Liver (tissue), 9 donors: Measurements from ENCODE around the gene KDM2A. TPM values are rescaled to one million over a fixed set of nuclear protein-coding genes. Genes with fewer than 3 reads are reported as not detected.

Experiments
- DNase-seq: peaks from one replicate; pipeline ENCODE4 v3.0.0-alpha.2; 2017; ENCODE audit warnings: low spot score
- H3K27ac ChIP-seq, 2 donors: one replicate each; pipeline ENCODE4 v1.7.0; 2013; ENCODE audit warnings: inconsistent platforms in 2 of 2, low read length in 2 of 2, control low read depth in 1 of 2, low read depth in 1 of 2, mild to moderate bottlenecking in 1 of 2
- H3K27me3 ChIP-seq, 4 donors: one replicate each; pipeline versions ENCODE4 v1.6.1 to v1.7.0; 2013; ENCODE audit warnings: low read length in 3 of 4, inconsistent platforms in 1 of 4, mild to moderate bottlenecking in 1 of 4, moderate library complexity in 1 of 4; ENCODE audit not compliant: control insufficient read depth in 4 of 4, insufficient read depth in 4 of 4
- H3K36me3 ChIP-seq, 4 donors: one replicate each; pipeline versions ENCODE4 v1.6.1 to v1.7.0; 2013; ENCODE audit warnings: low read length in 3 of 4, mild to moderate bottlenecking in 3 of 4, low read depth in 1 of 4, moderate library complexity in 1 of 4; ENCODE audit not compliant: control insufficient read depth in 4 of 4, insufficient read depth in 3 of 4
- H3K4me1 ChIP-seq, 4 donors: one replicate each; pipeline versions ENCODE4 v1.6.1 to v1.7.0; 2013; ENCODE audit warnings: low read length in 3 of 4, mild to moderate bottlenecking in 3 of 4, moderate library complexity in 1 of 4; ENCODE audit not compliant: control insufficient read depth in 4 of 4, insufficient read depth in 4 of 4
- H3K4me3 ChIP-seq, 3 donors: one replicate each; pipeline versions ENCODE4 v1.6.1 to v1.7.0; 2013; ENCODE audit warnings: low read length in 3 of 3, control low read depth in 1 of 3, low read depth in 1 of 3, mild to moderate bottlenecking in 1 of 3
- H3K9ac ChIP-seq, 2 donors: one replicate each; pipeline ENCODE4 v1.7.0; 2013; ENCODE audit warnings: low read length in 2 of 2, mild to moderate bottlenecking in 2 of 2, moderate library complexity in 2 of 2, control low read depth in 1 of 2, low read depth in 1 of 2
- H3K9me3 ChIP-seq, 4 donors: one replicate each; pipeline versions ENCODE4 v1.6.1 to v1.7.0; 2013; ENCODE audit warnings: low read length in 3 of 4; ENCODE audit not compliant: control insufficient read depth in 4 of 4
- EGR1 ChIP-seq, 2 donors: IDR thresholded peaks; 2 replicates each; pipeline ENCODE4 v1.6.1; 2016 to 2018; ENCODE audit warnings: antibody characterized with exemption in 2 of 2, low read depth in 2 of 2
- FOXA1 ChIP-seq: IDR thresholded peaks from 2 replicates; pipeline ENCODE4 v1.6.1; 2016; ENCODE audit warnings: antibody characterized with exemption
- FOXA2 ChIP-seq: IDR thresholded peaks from 2 replicates; pipeline ENCODE4 v1.6.1; 2016; ENCODE audit warnings: antibody characterized with exemption
- GABPA ChIP-seq, 2 donors: IDR thresholded peaks in 1 of 2; conservative IDR thresholded peaks in 1 of 2; 2 replicates each; pipeline ENCODE4 v1.6.1; 2016; ENCODE audit warnings: antibody characterized with exemption in 2 of 2, mild to moderate bottlenecking in 1 of 2, moderate library complexity in 1 of 2
- HNF4A ChIP-seq, 2 donors: conservative IDR thresholded peaks; 2 replicates each; pipeline ENCODE4 v1.6.1; 2016; ENCODE audit warnings: antibody characterized with exemption in 2 of 2, mild to moderate bottlenecking in 2 of 2
- HNF4G ChIP-seq: IDR thresholded peaks from 2 replicates; pipeline ENCODE4 v1.6.1; 2016; ENCODE audit warnings: antibody characterized with exemption
- JUND ChIP-seq, 2 donors: IDR thresholded peaks; 2 replicates each; pipeline ENCODE4 v1.6.1; 2016; ENCODE audit warnings: antibody characterized with exemption in 2 of 2
- NR2F2 ChIP-seq: IDR thresholded peaks from 2 replicates; pipeline ENCODE4 v1.6.1; 2016; ENCODE audit warnings: antibody characterized with exemption
- RAD21 ChIP-seq, 2 donors: IDR thresholded peaks; 2 replicates each; pipeline ENCODE4 v1.6.1; 2016; ENCODE audit warnings: antibody characterized with exemption in 2 of 2, mild to moderate bottlenecking in 2 of 2
- RXRA ChIP-seq, 2 donors: IDR thresholded peaks; 2 replicates each; pipeline ENCODE4 v1.6.1; 2017 to 2018; ENCODE audit warnings: antibody characterized with exemption in 2 of 2, mild to moderate bottlenecking in 1 of 2
- SP1 ChIP-seq: IDR thresholded peaks from 2 replicates; pipeline ENCODE4 v1.6.1; 2018; ENCODE audit warnings: antibody characterized with exemption, mild to moderate bottlenecking
- TAF1 ChIP-seq: conservative IDR thresholded peaks from 2 replicates; pipeline ENCODE4 v1.6.1; 2016; ENCODE audit warnings: antibody characterized with exemption, mild to moderate bottlenecking
- YY1 ChIP-seq: IDR thresholded peaks from 2 replicates; pipeline ENCODE4 v1.6.1; 2016; ENCODE audit warnings: antibody characterized with exemption, mild to moderate bottlenecking
- WGBS: extraction: QIAGEN DNeasy Blood & Tissue Kit; methylation state at CpG from one replicate; pipeline ENCODE4 v1.1.7; 2013; 5-methylcytosine and 5-hydroxymethylcytosine counted together
- polyA plus RNA-seq, 2 donors: library from polyadenylated mRNA; stranded (reverse) in 1 of 2; unstranded in 1 of 2; fragments of 200-250 nt in 1 of 2; fragments of >200 nt in 1 of 2; fragmentation: Nextera tagmentation in 1 of 2; extraction: Ambion mirVana in 1 of 2; gene quantifications; one replicate each; pipeline versions ENCODE4 v1.2.1 to v1.2.3, GENCODE V29; 2013 to 2015
- total RNA-seq, 2 donors: library from RNA; depleted of rRNA; stranded (reverse); fragments of >200 nt; gene quantifications; one replicate each; pipeline ENCODE4 v1.2.3, GENCODE V29; 2014
- TF ChIP-seq, protein P1 (sequence below): IDR thresholded peaks from 2 replicates; pipeline ENCODE4 v1.6.1; 2016; ENCODE audit warnings: antibody characterized with exemption
- TF ChIP-seq, protein P2 (sequence below): fragments of 150-350 bp; IDR thresholded peaks from 2 replicates; pipeline ENCODE4 v1.5.1; 2017; ENCODE audit warnings: improper control_type of control experiment, low read depth, low read length; ENCODE audit not compliant: missing input control
- TF ChIP-seq, protein P3 (sequence below): IDR thresholded peaks from 2 replicates; pipeline ENCODE4 v1.6.1; 2016; ENCODE audit warnings: antibody characterized with exemption
- TF ChIP-seq, protein P4 (sequence below): IDR thresholded peaks from 2 replicates; pipeline ENCODE4 v1.6.1; 2016; ENCODE audit warnings: antibody characterized with exemption, mild to moderate bottlenecking
- TF ChIP-seq, protein P5 (sequence below): IDR thresholded peaks from 2 replicates; pipeline ENCODE4 v1.6.1; 2016; ENCODE audit warnings: antibody characterized with exemption
- donor health status: healthy.
- donor health status: healthy.
- donor health status: healthy.
- donor health status: healthy.
- donor health status: healthy.

Gene KDM2A
- total and polyA plus RNA-seq, 4 donors, result 8.3 to 44.9 (median 22.4) TPM

DNA sequence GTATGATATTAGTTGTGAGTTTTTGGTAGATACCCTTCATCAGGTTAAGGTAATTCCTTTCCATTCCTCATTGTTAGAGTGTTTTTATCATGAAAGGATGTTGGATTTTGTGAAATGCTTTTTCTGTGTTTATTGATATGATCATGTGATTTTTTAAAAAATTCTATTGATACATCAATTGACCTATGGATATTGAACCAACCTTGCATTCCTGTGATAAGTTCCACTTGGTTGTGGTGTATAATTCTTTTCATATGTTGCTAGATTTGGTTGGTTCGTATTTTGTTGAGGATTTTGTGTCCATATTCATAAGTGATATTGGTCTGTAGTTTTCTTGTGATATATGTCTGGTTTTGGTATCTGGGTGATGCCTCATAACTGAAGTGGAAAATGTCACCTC lies 176.8 kb downstream of the KDM2A start (continued):
- TF ChIP-seq, protein P1, sequence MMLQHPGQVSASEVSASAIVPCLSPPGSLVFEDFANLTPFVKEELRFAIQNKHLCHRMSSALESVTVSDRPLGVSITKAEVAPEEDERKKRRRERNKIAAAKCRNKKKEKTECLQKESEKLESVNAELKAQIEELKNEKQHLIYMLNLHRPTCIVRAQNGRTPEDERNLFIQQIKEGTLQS, result no peak
- no peak for TF ChIP-seq HNF4G
- no peak for TF ChIP-seq TAF1
- TF ChIP-seq, protein P2, sequence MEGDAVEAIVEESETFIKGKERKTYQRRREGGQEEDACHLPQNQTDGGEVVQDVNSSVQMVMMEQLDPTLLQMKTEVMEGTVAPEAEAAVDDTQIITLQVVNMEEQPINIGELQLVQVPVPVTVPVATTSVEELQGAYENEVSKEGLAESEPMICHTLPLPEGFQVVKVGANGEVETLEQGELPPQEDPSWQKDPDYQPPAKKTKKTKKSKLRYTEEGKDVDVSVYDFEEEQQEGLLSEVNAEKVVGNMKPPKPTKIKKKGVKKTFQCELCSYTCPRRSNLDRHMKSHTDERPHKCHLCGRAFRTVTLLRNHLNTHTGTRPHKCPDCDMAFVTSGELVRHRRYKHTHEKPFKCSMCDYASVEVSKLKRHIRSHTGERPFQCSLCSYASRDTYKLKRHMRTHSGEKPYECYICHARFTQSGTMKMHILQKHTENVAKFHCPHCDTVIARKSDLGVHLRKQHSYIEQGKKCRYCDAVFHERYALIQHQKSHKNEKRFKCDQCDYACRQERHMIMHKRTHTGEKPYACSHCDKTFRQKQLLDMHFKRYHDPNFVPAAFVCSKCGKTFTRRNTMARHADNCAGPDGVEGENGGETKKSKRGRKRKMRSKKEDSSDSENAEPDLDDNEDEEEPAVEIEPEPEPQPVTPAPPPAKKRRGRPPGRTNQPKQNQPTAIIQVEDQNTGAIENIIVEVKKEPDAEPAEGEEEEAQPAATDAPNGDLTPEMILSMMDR, result no peak
- TF ChIP-seq YY1, result no peak
- no peak for TF ChIP-seq RXRA (IDR thresholded peaks at IDR 0.05)

DNA sequence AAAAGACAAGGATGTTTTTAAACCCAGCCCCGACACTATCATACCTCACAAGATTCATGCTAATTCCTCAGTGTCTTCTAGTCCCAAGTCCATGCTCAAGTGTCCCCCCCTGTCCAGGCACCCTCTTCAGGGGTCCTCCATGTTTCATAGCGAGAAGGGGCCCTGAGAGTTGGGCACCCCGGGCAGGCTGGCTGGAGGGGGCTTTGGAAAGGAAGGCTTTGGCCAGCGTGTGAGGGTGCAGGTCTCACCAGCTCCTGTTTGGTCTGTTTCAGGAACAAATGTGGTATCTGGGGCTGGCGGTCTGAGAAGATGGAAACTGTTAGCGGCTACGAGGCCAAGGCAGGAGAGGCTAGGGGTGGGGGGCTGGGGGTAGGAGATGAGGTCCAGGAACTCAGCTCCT lies 179.7 kb downstream of the KDM2A start:
- WGBS, result 96% methylated on average over 7 of the region's 7 CpGs
- Histone ChIP-seq H3K27me3 (no peaks in the 10 kb centered on the region), H3K4me1 (peaks cover 6 to 23% (median 12%) of the 10 kb centered on the region in 4 donors), H3K27ac (no peak overlapping the region), H3K4me3 (no peak overlapping the region), H3K36me3 (peaks cover 5 to 16% (median 8%) of the 10 kb centered on the region in 4 donors), H3K9me3 (no peaks in the 10 kb centered on the region), H3K9ac (no peak overlapping the region)
- no peak for TF ChIP-seq GABPA (IDR thresholded peaks at IDR 0.05 in 1 of 2, conservative IDR thresholded peaks at IDR 0.05 in 1 of 2)
- TF ChIP-seq FOXA1, result no peak
- TF ChIP-seq, protein P1, result no peak
- no peak for TF ChIP-seq HNF4G
- no peak for TF ChIP-seq TAF1
- no peak for TF ChIP-seq FOXA2
- TF ChIP-seq, protein P3, sequence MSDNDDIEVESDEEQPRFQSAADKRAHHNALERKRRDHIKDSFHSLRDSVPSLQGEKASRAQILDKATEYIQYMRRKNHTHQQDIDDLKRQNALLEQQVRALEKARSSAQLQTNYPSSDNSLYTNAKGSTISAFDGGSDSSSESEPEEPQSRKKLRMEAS, result no peak
- TF ChIP-seq EGR1 (IDR thresholded peaks at IDR 0.05; ENCODE audit: low read depth in 2 of 2), result no peak
- TF ChIP-seq HNF4A (conservative IDR thresholded peaks at IDR 0.05), result no peak
- TF ChIP-seq NR2F2, result no peak
- no peak for TF ChIP-seq SP1
- no peak for DNase-seq

DNA sequence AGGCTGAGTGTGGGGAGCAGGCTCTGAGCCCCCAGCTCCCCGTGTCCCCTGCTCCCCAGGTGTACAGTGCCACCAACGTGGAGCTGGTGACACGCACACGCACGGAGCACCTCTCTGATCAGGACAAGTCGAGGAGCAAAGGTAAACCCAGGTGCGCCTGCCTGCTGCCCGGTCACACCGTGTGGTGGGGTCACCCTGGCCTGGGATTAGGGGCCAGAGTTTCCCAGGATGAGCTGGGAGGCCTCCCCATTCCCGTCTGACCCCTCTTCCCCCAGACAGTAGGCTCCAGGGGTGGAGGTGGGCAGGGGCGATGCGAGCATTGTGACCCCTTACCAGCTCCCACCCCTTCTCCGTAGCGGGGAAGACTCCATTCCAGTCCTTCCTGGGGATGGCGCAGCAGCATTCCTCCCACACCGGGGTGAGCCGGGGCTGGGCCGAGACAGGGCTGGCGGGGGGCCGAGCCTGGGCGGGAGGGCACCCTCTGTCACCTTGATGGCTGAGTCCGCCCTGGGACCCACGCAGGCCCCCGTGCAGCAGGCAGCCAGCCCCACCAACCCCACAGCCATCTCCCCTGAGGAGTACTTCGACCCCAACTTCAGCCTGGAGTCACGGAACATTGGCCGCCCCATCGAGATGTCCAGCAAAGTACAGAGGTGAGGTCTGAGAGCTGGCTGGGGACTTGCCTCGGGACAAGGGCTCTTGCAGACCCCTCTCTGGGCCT lies 180.6 kb downstream of the KDM2A start:
- no peak overlapping the region for H3K27ac ChIP-seq
- peaks cover 5 to 16% (median 8%) of the 10 kb centered on the region in 4 donors for H3K36me3 ChIP-seq
- no peaks in the 10 kb centered on the region for H3K9me3 ChIP-seq
- H3K4me1 ChIP-seq, result peaks cover 13 to 32% (median 19%) of the 10 kb centered on the region in 4 donors
- no peak overlapping the region for H3K4me3 ChIP-seq
- DNase-seq, result no peak
- no peaks in the 10 kb centered on the region for H3K27me3 ChIP-seq
- WGBS, result 96% methylated on average over 29 of the region's 29 CpGs
- H3K9ac ChIP-seq, result no peak overlapping the region
- TF ChIP-seq, protein P4, sequence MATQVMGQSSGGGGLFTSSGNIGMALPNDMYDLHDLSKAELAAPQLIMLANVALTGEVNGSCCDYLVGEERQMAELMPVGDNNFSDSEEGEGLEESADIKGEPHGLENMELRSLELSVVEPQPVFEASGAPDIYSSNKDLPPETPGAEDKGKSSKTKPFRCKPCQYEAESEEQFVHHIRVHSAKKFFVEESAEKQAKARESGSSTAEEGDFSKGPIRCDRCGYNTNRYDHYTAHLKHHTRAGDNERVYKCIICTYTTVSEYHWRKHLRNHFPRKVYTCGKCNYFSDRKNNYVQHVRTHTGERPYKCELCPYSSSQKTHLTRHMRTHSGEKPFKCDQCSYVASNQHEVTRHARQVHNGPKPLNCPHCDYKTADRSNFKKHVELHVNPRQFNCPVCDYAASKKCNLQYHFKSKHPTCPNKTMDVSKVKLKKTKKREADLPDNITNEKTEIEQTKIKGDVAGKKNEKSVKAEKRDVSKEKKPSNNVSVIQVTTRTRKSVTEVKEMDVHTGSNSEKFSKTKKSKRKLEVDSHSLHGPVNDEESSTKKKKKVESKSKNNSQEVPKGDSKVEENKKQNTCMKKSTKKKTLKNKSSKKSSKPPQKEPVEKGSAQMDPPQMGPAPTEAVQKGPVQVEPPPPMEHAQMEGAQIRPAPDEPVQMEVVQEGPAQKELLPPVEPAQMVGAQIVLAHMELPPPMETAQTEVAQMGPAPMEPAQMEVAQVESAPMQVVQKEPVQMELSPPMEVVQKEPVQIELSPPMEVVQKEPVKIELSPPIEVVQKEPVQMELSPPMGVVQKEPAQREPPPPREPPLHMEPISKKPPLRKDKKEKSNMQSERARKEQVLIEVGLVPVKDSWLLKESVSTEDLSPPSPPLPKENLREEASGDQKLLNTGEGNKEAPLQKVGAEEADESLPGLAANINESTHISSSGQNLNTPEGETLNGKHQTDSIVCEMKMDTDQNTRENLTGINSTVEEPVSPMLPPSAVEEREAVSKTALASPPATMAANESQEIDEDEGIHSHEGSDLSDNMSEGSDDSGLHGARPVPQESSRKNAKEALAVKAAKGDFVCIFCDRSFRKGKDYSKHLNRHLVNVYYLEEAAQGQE, result no peak
- no peak for TF ChIP-seq YY1
- TF ChIP-seq TAF1, result no peak
- no peak for TF ChIP-seq EGR1 (IDR thresholded peaks at IDR 0.05; ENCODE audit: low read depth in 2 of 2)
- TF ChIP-seq GABPA (IDR thresholded peaks at IDR 0.05 in 1 of 2, conservative IDR thresholded peaks at IDR 0.05 in 1 of 2), result no peak
- no peak for TF ChIP-seq FOXA2
- TF ChIP-seq HNF4G, result no peak
- no peak for TF ChIP-seq RAD21 (IDR thresholded peaks at IDR 0.05)
- no peak for TF ChIP-seq HNF4A (conservative IDR thresholded peaks at IDR 0.05)
- TF ChIP-seq, protein P1, result no peak
- TF ChIP-seq, protein P5, sequence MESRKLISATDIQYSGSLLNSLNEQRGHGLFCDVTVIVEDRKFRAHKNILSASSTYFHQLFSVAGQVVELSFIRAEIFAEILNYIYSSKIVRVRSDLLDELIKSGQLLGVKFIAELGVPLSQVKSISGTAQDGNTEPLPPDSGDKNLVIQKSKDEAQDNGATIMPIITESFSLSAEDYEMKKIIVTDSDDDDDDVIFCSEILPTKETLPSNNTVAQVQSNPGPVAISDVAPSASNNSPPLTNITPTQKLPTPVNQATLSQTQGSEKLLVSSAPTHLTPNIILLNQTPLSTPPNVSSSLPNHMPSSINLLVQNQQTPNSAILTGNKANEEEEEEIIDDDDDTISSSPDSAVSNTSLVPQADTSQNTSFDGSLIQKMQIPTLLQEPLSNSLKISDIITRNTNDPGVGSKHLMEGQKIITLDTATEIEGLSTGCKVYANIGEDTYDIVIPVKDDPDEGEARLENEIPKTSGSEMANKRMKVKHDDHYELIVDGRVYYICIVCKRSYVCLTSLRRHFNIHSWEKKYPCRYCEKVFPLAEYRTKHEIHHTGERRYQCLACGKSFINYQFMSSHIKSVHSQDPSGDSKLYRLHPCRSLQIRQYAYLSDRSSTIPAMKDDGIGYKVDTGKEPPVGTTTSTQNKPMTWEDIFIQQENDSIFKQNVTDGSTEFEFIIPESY, result no peak
- TF ChIP-seq SP1, result no peak
- no peak for TF ChIP-seq NR2F2
- TF ChIP-seq FOXA1, result no peak
- TF ChIP-seq, protein P3, result no peak
- no peak for TF ChIP-seq JUND (IDR thresholded peaks at IDR 0.05)
